H9 (cell line): ENCODE measurements around the gene ACKR3. TPM values are rescaled to one million over a fixed set of nuclear protein-coding genes. Genes with fewer than 3 reads are reported as not detected.

Experiments
- DNase-seq: peaks from one replicate; pipeline ENCODE4 v3.0.0-alpha.2; 2017
- H2AFZ ChIP-seq: one replicate; pipeline ENCODE4 v1.6.1; 2013; ENCODE audit warnings: mild to moderate bottlenecking, low read length, control low read depth, moderate library complexity
- H2AK5ac ChIP-seq: 2 replicates; pipeline ENCODE4 v1.6.1; 2013; ENCODE audit warnings: low read length, control low read depth, mixed read lengths; ENCODE audit not compliant: insufficient read length
- H2BK120ac ChIP-seq: one replicate; pipeline ENCODE4 v1.6.1; 2013; ENCODE audit warnings: low read depth, mild to moderate bottlenecking, low read length, control low read depth, inconsistent platforms; ENCODE audit not compliant: poor library complexity, severe bottlenecking
- H2BK12ac ChIP-seq: 2 replicates; pipeline ENCODE4 v1.6.1; 2013; ENCODE audit warnings: low read length, control low read depth, mixed read lengths, low read depth; ENCODE audit not compliant: insufficient read length
- H2BK15ac ChIP-seq: 2 replicates; pipeline ENCODE4 v1.6.1; 2013; ENCODE audit warnings: low read depth, low read length, control low read depth
- H2BK20ac ChIP-seq: one replicate; pipeline ENCODE4 v1.6.1; 2013; ENCODE audit warnings: low read depth, mild to moderate bottlenecking, low read length, control low read depth, inconsistent platforms; ENCODE audit not compliant: poor library complexity, severe bottlenecking
- H2BK5ac ChIP-seq: 2 replicates; pipeline ENCODE4 v1.6.1; 2013; ENCODE audit warnings: low read length, control low read depth, mixed read lengths; ENCODE audit not compliant: insufficient read length
- H3K14ac ChIP-seq: 2 replicates; pipeline ENCODE4 v1.6.1; 2013; ENCODE audit warnings: low read length, control low read depth; ENCODE audit not compliant: insufficient read depth
- H3K18ac ChIP-seq: 2 replicates; pipeline ENCODE4 v1.6.1; 2013; ENCODE audit warnings: low read depth, mild to moderate bottlenecking, mixed read lengths, low read length, control low read depth; ENCODE audit not compliant: insufficient read length
- H3K23ac ChIP-seq: 2 replicates; pipeline ENCODE4 v1.6.1; 2013; ENCODE audit warnings: low read length, control low read depth, mixed read lengths, low read depth; ENCODE audit not compliant: insufficient read length
- H3K23me2 ChIP-seq: 2 replicates; pipeline ENCODE4 v1.6.1; 2013; ENCODE audit warnings: low read depth, mild to moderate bottlenecking, mixed read lengths, low read length, control low read depth; ENCODE audit not compliant: insufficient read length, poor library complexity, severe bottlenecking
- H3K27ac ChIP-seq: 2 replicates; pipeline ENCODE4 v1.5.1; 2013; ENCODE audit warnings: low read length, control low read depth, mixed read lengths, low read depth; ENCODE audit not compliant: insufficient read length
- H3K27me3 ChIP-seq: 2 replicates; pipeline ENCODE4 v1.6.1; 2013; ENCODE audit warnings: low read length, control low read depth, inconsistent platforms; ENCODE audit not compliant: insufficient read depth
- H3K4ac ChIP-seq: 2 replicates; pipeline ENCODE4 v1.6.1; 2013; ENCODE audit warnings: low read depth, mild to moderate bottlenecking, control low read depth, inconsistent platforms, low read length, moderate library complexity
- H3K4me1 ChIP-seq: 2 replicates; pipeline ENCODE4 v1.6.1; 2013; ENCODE audit warnings: low read length, control low read depth, inconsistent platforms; ENCODE audit not compliant: insufficient read depth
- H3K4me2 ChIP-seq: 2 replicates; pipeline ENCODE4 v1.6.1; 2013; ENCODE audit warnings: low read length, control low read depth, mixed read lengths; ENCODE audit not compliant: insufficient read length, insufficient read depth
- H3K56ac ChIP-seq: 2 replicates; pipeline ENCODE4 v1.6.1; 2013; ENCODE audit warnings: low read depth, mild to moderate bottlenecking, mixed read lengths, low read length, control low read depth; ENCODE audit not compliant: insufficient read length
- H3K79me1 ChIP-seq: 2 replicates; pipeline ENCODE4 v1.6.1; 2013; ENCODE audit warnings: low read depth, mild to moderate bottlenecking, moderate library complexity, low read length, control low read depth, inconsistent platforms; ENCODE audit not compliant: insufficient read depth, poor library complexity, severe bottlenecking
- H3K79me2 ChIP-seq: 2 replicates; pipeline ENCODE4 v1.6.1; 2013; ENCODE audit warnings: low read length, control low read depth, inconsistent platforms; ENCODE audit not compliant: insufficient read depth
- H3K9ac ChIP-seq: 2 replicates; pipeline ENCODE4 v1.6.1; 2013; ENCODE audit warnings: low read length, control low read depth, mixed read lengths; ENCODE audit not compliant: insufficient read length; ENCODE audit errors: extremely low read depth
- H3K9me3 ChIP-seq: one replicate; pipeline ENCODE4 v1.6.1; 2013; ENCODE audit warnings: low read depth, low read length, inconsistent platforms; ENCODE audit not compliant: control insufficient read depth
- H3T11ph ChIP-seq: one replicate; pipeline ENCODE4 v1.6.1; 2013; ENCODE audit warnings: mild to moderate bottlenecking, low read length, control low read depth, inconsistent platforms
- H4K20me1 ChIP-seq: one replicate; pipeline ENCODE4 v1.6.1; 2013; ENCODE audit not compliant: control insufficient read depth, insufficient read length, insufficient read depth
- H4K5ac ChIP-seq: 2 replicates; pipeline ENCODE4 v1.6.1; 2013; ENCODE audit warnings: low read depth, mild to moderate bottlenecking, mixed read lengths, low read length, control low read depth; ENCODE audit not compliant: insufficient read length
- H4K8ac ChIP-seq: replicated peaks from 2 replicates; pipeline ENCODE4 v1.6.1; 2013; ENCODE audit warnings: low read length, control low read depth, mixed read lengths, low read depth; ENCODE audit not compliant: insufficient read length
- H4K91ac ChIP-seq: 2 replicates; pipeline ENCODE4 v1.6.1; 2013; ENCODE audit warnings: low read depth, mild to moderate bottlenecking, moderate library complexity, mixed read lengths, low read length, control low read depth; ENCODE audit not compliant: insufficient read length
- H3K27ac Mint-ChIP-seq, 3 experiments: 2 replicates in 2 of 3; 3 replicates in 1 of 3; pipeline ENCODE4 v1.8.0; 2020 to 2021; ENCODE audit warnings: mixed read lengths in 3 of 3, mild to moderate bottlenecking in 1 of 3, moderate library complexity in 1 of 3
- H3K27me3 Mint-ChIP-seq: 2 replicates; pipeline ENCODE4 v1.8.0; 2021; ENCODE audit warnings: low read depth, mild to moderate bottlenecking, moderate library complexity, mixed read lengths
- H3K36me3 Mint-ChIP-seq, 3 experiments: 2 replicates in 2 of 3; 3 replicates in 1 of 3; pipeline ENCODE4 v1.8.0; 2020 to 2021; ENCODE audit warnings: low read depth in 3 of 3, mixed read lengths in 3 of 3; ENCODE audit not compliant: insufficient read depth in 1 of 3
- H3K4me1 Mint-ChIP-seq, 2 experiments: 2 replicates each; pipeline ENCODE4 v1.8.0; 2020; ENCODE audit warnings: mixed read lengths in 2 of 2
- H3K4me3 Mint-ChIP-seq, 2 experiments: 2 replicates in 1 of 2; 3 replicates in 1 of 2; pipeline ENCODE4 v1.8.0; 2020 to 2021; ENCODE audit warnings: mild to moderate bottlenecking in 2 of 2, mixed read lengths in 2 of 2, moderate library complexity in 1 of 2
- H3K9me3 Mint-ChIP-seq, 2 experiments: 2 replicates in 1 of 2; 3 replicates in 1 of 2; pipeline ENCODE4 v1.8.0; 2020; ENCODE audit warnings: mild to moderate bottlenecking in 2 of 2, mixed read lengths in 2 of 2, moderate library complexity in 1 of 2
- CTCF ChIP-seq: fragments of 200-600 bp; sonication (generic); conservative IDR thresholded peaks from 3 replicates; pipeline ENCODE4 v1.8.0; 2021; ENCODE audit warnings: antibody characterized with exemption, mild to moderate bottlenecking
- WGBS: extraction: QIAGEN DNeasy Blood & Tissue Kit; methylation state at CpG from one replicate; pipeline ENCODE4 v1.1.7; 2013; ENCODE audit warnings: missing lambda C conversion rate, low lambda C conversion rate, mixed read lengths; ENCODE audit not compliant: insufficient read length; ENCODE audit errors: extremely low coverage; 5-methylcytosine and 5-hydroxymethylcytosine counted together
- total RNA-seq: library from RNA; stranded (reverse); gene quantifications from 2 replicates; pipeline ENCODE4 v1.2.1, GENCODE V29; 2021

The ACKR3 gene
- total RNA-seq, 1 experiment from 2014 or later: 0.44 TPM

DNA sequence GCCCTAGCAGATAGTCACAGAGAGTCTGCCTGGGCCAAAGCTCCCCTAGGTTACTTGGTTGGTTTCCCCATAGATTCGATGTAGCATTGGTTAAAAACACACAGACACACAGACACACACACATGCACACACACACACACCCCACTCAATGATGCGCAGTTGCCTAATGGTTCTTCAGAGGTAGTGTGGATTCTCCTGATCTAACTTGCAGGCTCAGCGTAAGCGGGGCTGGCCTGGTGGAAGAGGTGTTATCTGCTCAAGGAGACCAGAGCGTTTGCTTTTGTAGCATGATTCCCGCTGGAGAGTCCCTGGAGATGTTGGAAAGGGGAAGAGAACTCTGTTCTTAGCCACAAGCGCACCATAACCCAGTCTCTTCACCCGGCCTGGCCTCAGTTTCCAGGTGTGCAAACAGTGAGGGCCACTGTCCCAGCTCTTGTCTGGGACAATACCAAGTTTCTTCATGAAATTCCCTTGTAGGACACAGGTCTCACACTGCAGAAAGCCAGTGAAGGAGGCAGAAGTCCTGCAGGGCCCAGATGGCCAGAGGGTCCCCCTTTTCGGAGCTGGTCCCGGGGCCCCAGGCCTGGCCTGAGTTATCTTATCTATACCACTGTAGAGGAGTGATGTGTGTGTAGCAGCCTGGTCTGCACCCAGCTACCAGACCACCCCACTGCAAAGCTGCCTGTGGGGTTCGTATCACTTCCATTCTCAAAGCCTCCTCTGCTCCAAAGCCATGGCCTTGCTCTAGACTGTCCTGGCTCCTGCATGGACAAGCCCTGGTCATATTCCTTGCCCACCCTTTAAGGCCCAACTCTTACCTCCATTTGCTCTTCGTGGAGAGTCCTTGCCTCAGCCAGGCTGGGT lies 3.7 kb downstream of the ACKR3 start:
- no peaks in the 10 kb centered on the region for H3K9me3 Mint-ChIP-seq
- Histone ChIP-seq H2BK120ac (no peak overlapping the region), H3T11ph (no peak overlapping the region), H2BK20ac (no peak overlapping the region), H3K27me3 (peaks cover 6% of the 10 kb centered on the region; the same call in 1 of the 2 replicates), H3K4me2 (no peak overlapping the region), H2BK15ac (no peak overlapping the region), H3K79me1 (no peaks in the 10 kb centered on the region), H3K23ac (no peak overlapping the region), H2BK12ac (no peak overlapping the region), H3K27ac (no peak overlapping the region), H2AK5ac (no peak overlapping the region), H4K91ac (no peak overlapping the region), H3K4me1 (peaks cover 4% of the 10 kb centered on the region; the same call in 1 of the 2 replicates), H4K5ac (no peak overlapping the region), H3K23me2 (peaks cover 3% of the 10 kb centered on the region), H3K9ac (no peak overlapping the region), H3K14ac (no peak overlapping the region), H2BK5ac (no peak overlapping the region), H3K4ac (no peak overlapping the region), H4K8ac (no peak overlapping the region), H3K9me3 (no peaks in the 10 kb centered on the region), H3K79me2 (no peaks in the 10 kb centered on the region), H3K18ac (no peak overlapping the region), H4K20me1 (no peaks in the 10 kb centered on the region), H2AFZ (no peak overlapping the region), H3K56ac (no peak overlapping the region)
- no peak for TF ChIP-seq CTCF
- WGBS: no CpG with 5 or more reads among the region's 12 CpGs
- no peak overlapping the region for H3K4me3 Mint-ChIP-seq
- DNase-seq: no peak
- H3K27ac Mint-ChIP-seq: peak overlapping the region in 1 of 3 experiments; percentile 74; a peak in 1 of 7 replicates
- no peaks in the 10 kb centered on the region for H3K36me3 Mint-ChIP-seq
- H3K27me3 Mint-ChIP-seq: peaks cover 17% of the 10 kb centered on the region
- H3K4me1 Mint-ChIP-seq: peaks cover 68 to 72% of the 10 kb centered on the region in 2 experiments
